Measurements from ENCODE around the gene FLRT1. TPM values are rescaled to one million over a fixed set of nuclear protein-coding genes. Genes with fewer than 3 reads are reported as not detected.

The FLRT1 gene
- total RNA-seq, 3 donors from 2014 or later = not detected

GRCh38 chr11:64084146-64084950, 48.6 kb downstream of the FLRT1 start:
- Histone ChIP-seq H3K4me3 (no peak overlapping the region), H3K4me1 (no peaks in the 10 kb centered on the region), H3K9me3 (no peaks in the 10 kb centered on the region), H3K36me3 (no peaks in the 10 kb centered on the region), H3K27ac (no peak overlapping the region), H3K27me3 (no peaks in the 10 kb centered on the region)
- TF ChIP-seq POLR2A (IDR thresholded peaks at IDR 0.05) (no peak), POLR2AphosphoS5 (IDR thresholded peaks at IDR 0.05) (no peak), CTCF (IDR thresholded peaks at IDR 0.05) (no peak)
- intact Hi-C loops (cut with DNase I; ENCODE audit: low total_unique reads) = no loop called here
- no peak for DNase-seq (ENCODE audit: low spot score in 2 of 2)

GRCh38 chr11:64084951-64085710, 49.4 kb downstream of the FLRT1 start:
- DNase-seq (ENCODE audit: low spot score in 2 of 2) = no peak
- intact Hi-C loops (cut with DNase I; ENCODE audit: low total_unique reads) = no loop called here
- Histone ChIP-seq H3K27ac (no peak overlapping the region), H3K36me3 (no peaks in the 10 kb centered on the region), H3K4me1 (no peaks in the 10 kb centered on the region), H3K4me3 (no peak overlapping the region), H3K9me3 (no peaks in the 10 kb centered on the region), H3K27me3 (no peaks in the 10 kb centered on the region)
- no peak for TF ChIP-seq POLR2AphosphoS5 (IDR thresholded peaks at IDR 0.05)
- TF ChIP-seq CTCF (IDR thresholded peaks at IDR 0.05) = no peak
- no peak for TF ChIP-seq POLR2A (IDR thresholded peaks at IDR 0.05)

Other genes with a start within 250 kb of the FLRT1 start
- 10 to 100 TPM in 2 of 3 donors, 1 to 10 TPM in 1; 4.8 to 13.8 (median 12.1) TPM for gene SPINDOC, start 222.5 kb upstream of the FLRT1 start, total RNA-seq
- gene MARK2, start 196.8 kb upstream of the FLRT1 start, total RNA-seq = 10 to 100 TPM; 12.6 to 34.0 (median 22.3) TPM
- gene RCOR2, start 118.8 kb upstream of the FLRT1 start, total RNA-seq = under 1 TPM; 0.16 to 0.33 (median 0.29) TPM
- gene NAA40, start 96.9 kb upstream of the FLRT1 start, total RNA-seq = 10 to 100 TPM in 2 of 3 donors, 1 to 10 TPM in 1; 5.9 to 27.4 (median 19.7) TPM
- gene COX8A, start 61.3 kb upstream of the FLRT1 start, total RNA-seq = 100 to 1,000 TPM; 257 to 326 (median 293) TPM
- 10 to 100 TPM; 50.9 to 81.4 (median 79.3) TPM for gene OTUB1, start 49.5 kb upstream of the FLRT1 start, total RNA-seq
- gene MACROD1, start 130.2 kb downstream of the FLRT1 start, total RNA-seq = 100 to 1,000 TPM in 1 of 3 donors, 10 to 100 TPM in 2; 19.7 to 113 (median 40.3) TPM
- 100 to 1,000 TPM in 2 of 3 donors, 10 to 100 TPM in 1; 88.5 to 114 (median 106) TPM for gene STIP1, start 150.2 kb downstream of the FLRT1 start, total RNA-seq
- 10 to 100 TPM; 14.0 to 42.2 (median 17.4) TPM for gene FERMT3, start 170.8 kb downstream of the FLRT1 start, total RNA-seq
- 10 to 100 TPM; 42.9 to 54.1 (median 51.1) TPM for gene TRPT1, start 190.3 kb downstream of the FLRT1 start, total RNA-seq
- 10 to 100 TPM; 34.2 to 58.0 (median 36.7) TPM for gene NUDT22, start 190.3 kb downstream of the FLRT1 start, total RNA-seq
- 10 to 100 TPM; 23.6 to 33.5 (median 32.6) TPM for gene DNAJC4, start 194.6 kb downstream of the FLRT1 start, total RNA-seq
- gene VEGFB, start 198.7 kb downstream of the FLRT1 start, total RNA-seq = 100 to 1,000 TPM in 1 of 3 donors, 10 to 100 TPM in 2; 45.1 to 223 (median 53.4) TPM
- 10 to 100 TPM; 51.4 to 77.3 (median 54.6) TPM for gene FKBP2, start 205.2 kb downstream of the FLRT1 start, total RNA-seq
- 100 to 1,000 TPM in 1 of 3 donors, 10 to 100 TPM in 2; 63.0 to 101 (median 64.7) TPM for gene PPP1R14B, start 211.0 kb downstream of the FLRT1 start, total RNA-seq
- gene PLCB3, start 215.6 kb downstream of the FLRT1 start, total RNA-seq = 10 to 100 TPM; 15.5 to 20.5 (median 19.0) TPM
- gene BAD, start 248.7 kb downstream of the FLRT1 start, total RNA-seq = 100 to 1,000 TPM in 1 of 3 donors, 10 to 100 TPM in 2; 80.3 to 107 (median 87.5) TPM
- 10 to 100 TPM in 2 of 3 donors, 1 to 10 TPM in 1; 8.9 to 14.7 (median 11.1) TPM for gene GPR137, start 249.9 kb downstream of the FLRT1 start, total RNA-seq